T follicular helper cell (primary cell): ENCODE data around the gene IFIT5.
"Not testable (repeated sequence)": the region's sequence is repeated elsewhere in the genome, so short reads cannot be mapped to it uniquely, and the experiment has no call there.

ENCODE experiments used
- DNase-seq: peaks from one replicate; pipeline ENCODE4 v3.0.0-alpha.2; 2020; ENCODE audit warnings: low read depth

Gene IFIT5

DNA sequence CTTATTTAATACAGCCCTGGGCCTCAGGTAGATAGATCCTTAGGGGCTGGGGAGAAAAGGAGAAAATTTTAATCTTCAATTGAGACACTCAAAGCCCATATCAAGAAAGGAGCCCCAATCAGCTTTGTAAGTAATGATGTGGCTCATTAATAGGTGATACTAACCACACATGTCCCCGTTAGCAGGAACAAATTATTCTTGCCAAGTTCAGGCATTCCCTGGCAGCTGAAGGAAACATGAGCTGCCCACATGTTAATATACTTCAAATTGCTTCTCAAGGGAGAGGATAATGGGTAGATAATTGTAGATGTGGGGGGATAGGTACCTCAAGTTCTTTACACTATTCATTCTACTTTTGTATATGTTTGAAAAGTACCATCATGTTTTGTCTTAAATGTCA is 14.5 kb downstream of the IFIT5 start:
- no peak for DNase-seq

DNA sequence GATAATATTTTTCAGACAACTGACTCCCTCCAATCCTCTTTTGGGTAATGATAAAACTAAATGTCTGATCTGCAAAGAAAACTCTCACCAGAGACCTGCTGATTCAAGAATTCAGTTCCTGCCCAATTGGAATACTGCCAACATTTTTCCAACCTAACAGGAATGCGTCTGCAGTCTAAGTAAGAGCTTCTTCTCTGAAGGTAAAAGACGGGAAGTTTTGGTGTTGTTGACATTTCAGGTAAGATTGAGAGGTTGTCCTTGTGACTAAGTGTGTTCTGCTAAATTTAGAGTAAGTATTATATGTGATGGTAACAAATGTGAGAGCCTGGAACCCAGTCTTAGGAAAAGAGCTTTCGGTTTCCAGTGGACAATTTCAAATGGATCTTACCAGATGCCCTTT is 17.6 kb downstream of the IFIT5 start:
- DNase-seq: no peak

DNA sequence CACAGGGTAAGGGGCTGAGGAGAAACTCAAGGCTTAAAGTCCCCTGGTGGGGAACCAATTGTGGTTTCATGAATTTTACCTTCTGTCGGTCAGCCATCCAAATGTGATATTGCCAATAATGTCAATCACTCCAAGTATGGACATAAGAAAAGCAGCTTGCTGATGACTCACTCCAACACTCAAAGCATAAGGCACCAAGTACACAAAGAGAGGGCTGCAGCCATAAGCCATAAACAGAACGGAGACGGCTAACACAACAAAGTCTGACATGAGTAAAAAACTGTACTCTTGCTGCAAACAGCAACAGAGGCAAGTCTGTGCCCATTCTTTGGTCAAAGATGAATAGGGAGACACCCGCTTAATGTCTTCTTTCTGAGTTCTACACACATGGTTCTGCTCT is 24.2 kb downstream of the IFIT5 start:
- no peak for DNase-seq

DNA sequence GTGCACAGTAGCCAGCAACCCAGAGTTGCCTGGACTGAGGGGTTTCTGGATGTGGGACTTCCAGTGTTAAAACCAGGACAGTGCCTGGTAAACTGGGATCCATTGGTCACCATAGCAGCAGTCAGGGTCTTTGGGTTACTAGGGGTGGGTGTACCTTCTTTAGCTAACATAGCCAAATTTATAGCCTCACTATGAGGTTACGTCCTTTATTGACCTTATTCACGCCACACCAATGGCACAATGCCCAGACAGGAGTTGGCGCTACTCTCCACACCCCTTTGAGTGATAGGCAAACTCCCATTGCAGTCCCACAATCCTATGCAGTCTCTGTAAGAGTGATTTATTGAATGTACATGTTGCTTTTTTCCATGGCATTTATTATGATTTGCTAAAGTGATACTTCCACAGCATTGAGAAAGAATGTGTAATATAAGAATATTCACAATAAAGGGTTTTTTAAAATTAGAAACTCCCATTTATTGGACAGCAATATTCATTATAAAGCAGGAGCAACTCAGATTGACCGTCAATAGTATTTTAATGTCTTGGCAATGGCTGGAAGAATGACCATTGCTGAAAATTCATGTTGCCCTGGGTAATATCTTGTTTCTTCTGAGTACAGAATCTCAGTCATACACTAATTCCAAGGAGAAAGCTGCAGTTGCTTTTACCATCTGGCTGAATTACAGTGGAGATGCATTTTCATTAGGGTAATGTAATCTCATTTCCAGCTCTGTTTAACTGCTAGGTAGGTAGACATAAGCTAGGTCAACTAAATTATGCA is 26.1 kb downstream of the IFIT5 start:
- DNase-seq: no peak

GRCh38 chr10:89442289-89442688 is 27.9 kb downstream of the IFIT5 start:
- DNase-seq: no peak

- not testable (repeated sequence) for DNase-seq
Observed at GRCh38 chr10:89444819-89445218, 30.5 kb downstream of the IFIT5 start.

- no peak for DNase-seq
Observed at GRCh38 chr10:89450901-89451300, 36.5 kb downstream of the IFIT5 start.

DNA sequence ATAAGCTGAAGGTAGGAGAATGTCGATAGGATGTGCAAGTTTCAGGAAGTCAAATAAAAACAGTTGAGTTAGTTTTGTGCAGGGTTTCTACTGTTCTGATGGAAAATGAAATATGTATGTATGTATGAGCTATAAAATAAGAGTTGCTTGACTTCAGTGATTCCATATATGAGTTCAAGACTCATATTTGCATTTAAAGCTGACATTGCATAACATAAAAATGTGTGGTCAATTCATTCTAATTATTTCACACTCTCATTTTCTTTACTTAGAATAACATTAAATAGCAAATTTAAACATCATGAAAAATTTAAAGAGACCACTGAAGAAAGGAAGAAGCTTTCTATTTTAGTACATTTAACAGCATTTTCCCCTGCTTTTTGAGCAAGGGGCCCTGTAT is 37.8 kb downstream of the IFIT5 start:
- DNase-seq: no peak

DNA sequence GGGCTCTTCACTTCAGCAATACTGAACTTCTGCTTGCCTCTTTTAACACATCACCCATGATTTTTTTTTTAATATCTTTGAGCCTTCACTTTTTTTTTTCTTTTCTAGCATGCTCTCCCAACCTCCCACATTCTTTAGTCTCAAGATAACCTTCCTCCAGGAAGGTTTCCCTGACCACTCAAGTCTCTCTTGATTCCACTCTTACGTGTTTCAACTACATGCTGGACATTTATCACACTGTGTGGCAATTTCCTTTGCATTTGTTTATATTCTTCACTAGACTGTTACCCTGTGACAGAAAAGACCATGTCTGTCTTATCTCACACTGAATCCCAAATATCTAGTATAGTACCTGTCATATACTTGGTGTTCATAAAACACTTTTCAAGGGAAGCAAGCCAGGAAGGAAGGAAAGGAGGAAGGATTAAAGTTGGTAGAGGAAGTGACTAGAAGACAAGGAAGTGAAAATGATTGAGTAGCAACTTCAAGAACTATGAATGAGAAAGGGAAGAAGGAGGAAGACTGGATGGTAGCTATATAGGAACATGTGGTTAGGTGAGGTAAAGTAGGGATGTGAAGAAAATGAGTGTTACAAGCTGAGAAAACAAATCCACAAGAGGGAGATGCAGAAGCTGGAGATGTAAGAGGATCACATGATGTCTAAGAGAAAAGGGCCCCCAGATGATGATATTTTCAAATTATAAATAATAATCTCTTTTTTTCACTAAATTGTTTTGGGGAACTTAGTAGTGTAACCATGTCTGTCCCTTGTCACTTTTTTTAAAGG is 40.4 kb downstream of the IFIT5 start:
- no peak for DNase-seq

DNA sequence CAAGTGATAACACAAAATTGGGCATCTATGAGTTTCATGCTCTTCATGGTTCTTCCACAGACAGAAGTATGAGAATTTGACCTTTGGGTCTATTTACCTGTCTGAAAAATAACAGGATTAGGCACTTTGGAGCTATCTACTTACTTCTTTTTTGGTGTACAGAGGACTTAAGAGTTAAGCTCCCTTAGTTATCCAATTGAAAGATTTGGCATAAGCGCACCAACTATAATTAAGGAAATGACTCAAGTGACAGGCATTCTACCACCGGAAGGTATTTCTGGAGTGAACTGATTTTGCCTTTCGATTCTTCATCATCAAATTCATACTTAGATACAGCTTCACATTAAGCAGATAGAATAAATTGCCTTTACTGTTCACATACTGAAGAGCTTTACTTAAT is 43.9 kb downstream of the IFIT5 start:
- DNase-seq: no peak

DNA sequence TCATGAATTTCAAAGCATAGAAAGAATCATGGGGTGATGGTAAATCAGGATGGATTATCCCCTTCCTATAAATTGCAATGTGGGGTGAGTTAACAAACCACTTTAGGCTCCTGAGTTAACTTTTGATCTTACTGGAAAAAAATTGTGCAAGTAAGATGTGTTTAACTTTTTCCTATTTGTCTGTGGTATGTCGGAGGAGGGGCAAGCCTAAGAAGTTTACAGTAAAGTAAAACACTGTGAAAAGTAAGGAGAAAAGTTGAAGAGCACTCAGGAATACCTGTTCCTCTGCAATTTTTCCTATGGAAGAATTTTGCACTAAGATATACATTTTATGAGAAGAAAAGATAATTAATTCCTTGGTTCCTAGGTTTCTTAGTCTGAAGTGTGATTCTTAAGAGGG is 44.4 kb downstream of the IFIT5 start:
- DNase-seq: no peak

- no peak for DNase-seq
Observed at GRCh38 chr10:89463846-89464537, 49.6 kb downstream of the IFIT5 start.

- DNase-seq: no peak
Observed at GRCh38 chr10:89465196-89465595, 50.8 kb downstream of the IFIT5 start.

GRCh38 chr10:89466599-89467035 is 52.2 kb downstream of the IFIT5 start:
- no peak for DNase-seq

DNA sequence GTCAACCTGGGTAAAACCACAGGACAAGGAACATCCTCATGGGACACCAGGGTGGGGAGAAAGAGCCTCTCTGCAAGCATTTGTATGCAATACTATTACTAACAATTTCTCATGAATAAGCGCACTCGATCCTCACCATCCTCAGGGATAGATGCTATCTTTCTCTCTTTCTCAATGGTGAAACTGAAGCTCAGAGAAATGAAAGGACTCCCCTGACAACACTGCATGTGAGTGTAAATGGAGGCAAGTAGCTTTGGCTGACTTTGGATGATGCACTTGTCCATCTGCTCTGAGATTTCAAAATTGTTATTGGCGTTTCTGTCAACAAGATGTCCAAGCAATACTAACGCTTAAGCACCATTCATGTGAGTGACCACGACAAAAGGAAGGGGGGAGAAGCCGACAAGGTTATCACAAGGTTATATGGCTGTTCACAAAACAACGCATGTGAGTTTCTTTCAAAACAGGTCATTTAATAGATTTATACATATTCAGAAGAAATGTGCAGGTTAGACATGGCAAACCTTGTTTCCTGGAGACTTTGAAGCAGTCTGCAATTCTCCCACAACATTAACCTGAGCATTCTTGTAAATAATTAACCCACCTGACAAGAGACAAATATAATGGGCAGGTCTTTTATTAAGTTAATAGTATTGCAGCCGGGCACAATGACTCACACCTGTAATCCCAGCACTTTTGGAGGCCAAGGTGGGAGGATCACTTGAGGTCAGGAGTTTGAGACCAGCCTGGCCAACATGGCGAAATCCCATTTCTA is 54.0 kb downstream of the IFIT5 start:
- no peak for DNase-seq

DNA sequence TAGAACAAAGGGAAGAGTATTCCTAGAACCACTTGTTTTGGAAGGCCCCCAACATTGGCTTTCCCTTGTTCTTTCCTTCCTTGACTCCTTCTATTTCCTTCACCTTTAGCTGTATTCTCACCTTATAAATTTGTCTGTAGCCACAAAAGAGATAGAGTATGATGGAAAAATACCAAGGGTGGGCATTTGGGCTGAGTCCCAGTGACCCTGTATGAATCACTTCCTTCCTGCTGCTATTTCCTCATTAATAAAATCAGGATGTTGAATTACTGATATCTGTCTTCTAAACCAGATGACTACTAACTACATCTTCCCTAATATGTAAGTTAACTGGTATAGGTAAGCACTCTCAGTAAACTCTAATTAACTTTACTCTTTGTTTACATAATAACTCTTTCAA is 55.1 kb downstream of the IFIT5 start:
- no peak for DNase-seq
